PC-9 (cell line): Measurements from ENCODE around the gene LINC00305. TPM values are rescaled to one million over a fixed set of nuclear protein-coding genes. Genes with fewer than 3 reads are reported as not detected.

ENCODE experiments used
- BruUV-seq: library from RNA; stranded (reverse); fragments of 400-500 nt; replicated peaks from 2 replicates; lab custom pipeline; 2021; lab: Mats Ljungman, UMichigan
- CTCF ChIA-PET: fragments of 300-600 bp; sonication (Branson Sonifier 250); formaldehyde crosslinking; loops from one replicate; lab custom pipeline; 2022; ENCODE audit warnings: antibody characterized with exemption; lab: Charles Lee
- POLR2A ChIA-PET: fragments of 300-600 bp; sonication (Branson Sonifier 250); formaldehyde crosslinking; loops from one replicate; lab custom pipeline; 2022; ENCODE audit warnings: antibody characterized with exemption; ENCODE audit not compliant: unreplicated experiment; lab: Charles Lee
- DNase-seq, 2 experiments: peaks; one replicate each; pipeline versions ENCODE4 v3.0.0 to v3.0.0-alpha.2; 2015 to 2022; ENCODE audit warnings: mixed read lengths in 1 of 2
- H2AFZ ChIP-seq: fragments of 200-600 bp; sonication (generic); 2 replicates; pipeline ENCODE4 v1.8.1; 2017; ENCODE audit warnings: antibody characterized with exemption
- H3F3A ChIP-seq: fragments of 200-600 bp; sonication (generic); 2 replicates; pipeline ENCODE4 v1.8.1; 2017; ENCODE audit warnings: antibody characterized with exemption, mild to moderate bottlenecking, low read depth; ENCODE audit not compliant: insufficient read depth
- H3K27ac ChIP-seq: fragments of 200-600 bp; sonication (generic); 2 replicates; pipeline ENCODE4 v1.6.1; 2016; ENCODE audit warnings: mixed run types
- H3K27me3 ChIP-seq: fragments of 200-600 bp; sonication (generic); 2 replicates; pipeline ENCODE4 v1.6.1; 2016; ENCODE audit warnings: low read depth, mixed run types; ENCODE audit not compliant: insufficient read depth
- H3K36me3 ChIP-seq: fragments of 200-600 bp; sonication (generic); 2 replicates; pipeline ENCODE4 v1.6.1; 2016; ENCODE audit warnings: low read depth, mixed run types
- H3K4me1 ChIP-seq: fragments of 200-600 bp; sonication (generic); replicated peaks from 2 replicates; pipeline ENCODE4 v1.6.1; 2016; ENCODE audit warnings: mixed run types; ENCODE audit not compliant: insufficient read depth
- H3K4me2 ChIP-seq: fragments of 200-600 bp; sonication (generic); 2 replicates; pipeline ENCODE4 v1.6.1; 2017; ENCODE audit warnings: mixed run types
- H3K4me3 ChIP-seq: fragments of 200-600 bp; sonication (generic); 2 replicates; pipeline ENCODE4 v1.6.1; 2016; ENCODE audit warnings: mixed run types
- H3K79me2 ChIP-seq: fragments of 200-600 bp; sonication (generic); 2 replicates; pipeline ENCODE4 v1.6.1; 2017; ENCODE audit warnings: low read depth, mixed run types
- H3K9me2 ChIP-seq: fragments of 200-600 bp; sonication (generic); 2 replicates; pipeline ENCODE4 v1.8.1; 2017; ENCODE audit warnings: mild to moderate bottlenecking; ENCODE audit not compliant: insufficient read depth
- H3K9me3 ChIP-seq: fragments of 200-600 bp; sonication (generic); 2 replicates; pipeline ENCODE4 v1.8.1; 2016; ENCODE audit warnings: low read depth; ENCODE audit not compliant: insufficient read depth
- H4K20me1 ChIP-seq: fragments of 200-600 bp; sonication (generic); 2 replicates; pipeline ENCODE4 v1.8.1; 2017; ENCODE audit not compliant: insufficient read depth
- EZH2 ChIP-seq: fragments of 200-600 bp; sonication (generic); IDR thresholded peaks from 2 replicates; pipeline ENCODE4 v1.8.0; 2017; ENCODE audit warnings: antibody characterized with exemption, low read depth
- intact Hi-C: fragments of 100-400 bp; cut with micrococcal nuclease; formaldehyde crosslinking; loops from one replicate; pipeline ENCODE4 v1.10.0; 2022; ENCODE audit not compliant: unreplicated experiment
- total RNA-seq: library from RNA; stranded (reverse); gene quantifications from 2 replicates; pipeline ENCODE4 v1.2.3, GENCODE V29; 2021
- TF ChIP-seq, protein P1 (sequence below): fragments of 200-600 bp; sonication (generic); conservative IDR thresholded peaks from 2 replicates; pipeline ENCODE4 v1.6.1; 2017; ENCODE audit warnings: mixed run types, antibody characterized with exemption, mild to moderate bottlenecking, moderate library complexity

The LINC00305 gene
- total RNA-seq, 1 experiment from 2014 or later, result not detected

DNA sequence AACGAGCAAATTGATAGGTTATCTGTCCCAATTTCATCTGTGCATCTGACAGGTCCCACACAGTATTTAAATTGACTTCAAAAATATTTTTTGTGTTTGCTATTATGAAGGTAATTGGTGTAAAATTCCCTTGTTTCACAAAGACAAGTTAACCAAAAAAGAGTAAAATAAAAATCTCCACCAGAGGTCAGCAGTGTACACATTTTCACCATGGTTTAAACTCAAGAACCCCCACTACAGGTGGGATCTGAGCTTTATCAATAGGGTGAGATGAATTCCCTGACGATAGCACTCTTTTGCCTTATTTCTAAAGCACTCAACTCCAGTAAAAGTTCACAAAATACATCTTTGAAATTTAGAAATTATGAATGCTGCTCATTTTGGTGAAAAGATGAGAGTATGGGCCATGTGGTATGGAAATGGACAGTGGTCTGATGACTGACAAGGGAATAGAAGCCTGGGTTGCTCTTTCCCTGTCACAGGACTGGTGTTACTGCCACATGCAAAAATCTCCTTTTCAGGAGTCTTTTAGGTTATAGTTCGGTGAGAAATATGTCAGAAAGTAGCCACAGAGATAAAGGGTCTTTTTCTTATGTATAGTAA, 111.0 kb downstream of the LINC00305 start:
- Histone ChIP-seq H3F3A (no peaks in the 10 kb centered on the region), H4K20me1 (no peaks in the 10 kb centered on the region), H3K4me1 (no peaks in the 10 kb centered on the region), H3K9me2 (no peaks in the 10 kb centered on the region; the same call in 1 of the 2 replicates), H3K27me3 (no peaks in the 10 kb centered on the region), H2AFZ (no peak overlapping the region), H3K4me2 (no peak overlapping the region), H3K36me3 (no peaks in the 10 kb centered on the region), H3K27ac (no peak overlapping the region), H3K79me2 (no peaks in the 10 kb centered on the region), H3K9me3 (no peaks in the 10 kb centered on the region), H3K4me3 (no peak overlapping the region)
- intact Hi-C loops, result no loop called here
- no peak for TF ChIP-seq EZH2
- TF ChIP-seq, protein P1, sequence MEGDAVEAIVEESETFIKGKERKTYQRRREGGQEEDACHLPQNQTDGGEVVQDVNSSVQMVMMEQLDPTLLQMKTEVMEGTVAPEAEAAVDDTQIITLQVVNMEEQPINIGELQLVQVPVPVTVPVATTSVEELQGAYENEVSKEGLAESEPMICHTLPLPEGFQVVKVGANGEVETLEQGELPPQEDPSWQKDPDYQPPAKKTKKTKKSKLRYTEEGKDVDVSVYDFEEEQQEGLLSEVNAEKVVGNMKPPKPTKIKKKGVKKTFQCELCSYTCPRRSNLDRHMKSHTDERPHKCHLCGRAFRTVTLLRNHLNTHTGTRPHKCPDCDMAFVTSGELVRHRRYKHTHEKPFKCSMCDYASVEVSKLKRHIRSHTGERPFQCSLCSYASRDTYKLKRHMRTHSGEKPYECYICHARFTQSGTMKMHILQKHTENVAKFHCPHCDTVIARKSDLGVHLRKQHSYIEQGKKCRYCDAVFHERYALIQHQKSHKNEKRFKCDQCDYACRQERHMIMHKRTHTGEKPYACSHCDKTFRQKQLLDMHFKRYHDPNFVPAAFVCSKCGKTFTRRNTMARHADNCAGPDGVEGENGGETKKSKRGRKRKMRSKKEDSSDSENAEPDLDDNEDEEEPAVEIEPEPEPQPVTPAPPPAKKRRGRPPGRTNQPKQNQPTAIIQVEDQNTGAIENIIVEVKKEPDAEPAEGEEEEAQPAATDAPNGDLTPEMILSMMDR, result peak; percentile 73
- BruUV-seq, result no TSS peak
- ChIA-PET POLR2A (no interaction called here), CTCF (interaction anchor here (0.7 kb wide), 1 partner anchor 1697 kb away, joined by 4 read pairs; no protein-coding TSS in a partner anchor)
- no peak for DNase-seq

DNA sequence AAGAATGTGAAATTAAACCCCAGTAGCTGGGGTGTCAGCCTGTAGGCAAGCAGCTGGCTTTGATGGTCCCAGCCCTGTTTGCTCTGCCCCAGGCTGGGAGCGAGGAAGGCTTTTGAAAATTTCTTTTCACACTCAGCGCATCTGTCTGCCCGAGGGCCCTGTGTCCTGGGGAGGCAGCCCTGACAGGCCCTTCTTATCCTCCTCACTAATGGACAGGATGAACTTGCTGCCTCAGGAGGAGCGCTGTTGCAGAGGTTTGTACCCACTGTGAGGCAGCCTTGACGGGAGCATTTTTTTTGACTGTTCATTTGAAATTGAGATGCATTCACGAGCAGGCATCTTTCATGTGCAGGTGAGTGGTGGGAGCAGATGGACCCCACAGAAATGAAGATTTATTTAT, 116.6 kb downstream of the LINC00305 start:
- Histone ChIP-seq H3K9me3 (no peaks in the 10 kb centered on the region), H3K9me2 (no peaks in the 10 kb centered on the region; the same call in 1 of the 2 replicates), H3F3A (no peaks in the 10 kb centered on the region), H3K4me1 (no peaks in the 10 kb centered on the region), H3K4me3 (no peak overlapping the region), H3K27me3 (no peaks in the 10 kb centered on the region), H3K4me2 (no peak overlapping the region), H3K79me2 (no peaks in the 10 kb centered on the region), H4K20me1 (no peaks in the 10 kb centered on the region), H3K27ac (no peak overlapping the region), H2AFZ (no peak overlapping the region), H3K36me3 (no peaks in the 10 kb centered on the region)
- POLR2A ChIA-PET, result no interaction called here
- TF ChIP-seq EZH2, result no peak
- TF ChIP-seq, protein P1, result no peak
- CTCF ChIA-PET, result no interaction called here
- no TSS peak for BruUV-seq
- DNase-seq, result no peak
- intact Hi-C loops, result no loop called here

- intact Hi-C loops, result no loop called here
These were observed 117.5 kb downstream of the LINC00305 start for GRCh38 chr18:64031411-64031810.

More at GRCh38 chr18:64031411-64031810, 117.5 kb downstream of the LINC00305 start:
- Histone ChIP-seq H3K4me3 (no peak overlapping the region), H3F3A (no peaks in the 10 kb centered on the region), H3K9me2 (no peaks in the 10 kb centered on the region; the same call in 1 of the 2 replicates), H3K4me2 (no peak overlapping the region), H3K36me3 (no peaks in the 10 kb centered on the region), H3K9me3 (no peaks in the 10 kb centered on the region), H3K4me1 (no peaks in the 10 kb centered on the region), H3K79me2 (no peaks in the 10 kb centered on the region), H2AFZ (no peak overlapping the region), H3K27ac (no peak overlapping the region), H3K27me3 (no peaks in the 10 kb centered on the region), H4K20me1 (no peaks in the 10 kb centered on the region)
- BruUV-seq, result no TSS peak
- no peak for DNase-seq
- CTCF ChIA-PET, result no interaction called here
- POLR2A ChIA-PET, result no interaction called here
- TF ChIP-seq, protein P1, result no peak
- no peak for TF ChIP-seq EZH2

Other genes with a start within 250 kb of the LINC00305 start
- gene SERPINB10, start 241.1 kb downstream of the LINC00305 start, total RNA-seq, result not detected in 2 replicates
- not detected in 2 replicates for gene HMSD, start 199.8 kb downstream of the LINC00305 start, total RNA-seq
- gene SERPINB8, start 179.0 kb downstream of the LINC00305 start, total RNA-seq, result 5.1 and 7.2 TPM in 2 replicates